Activated CD4-positive, alpha-beta T cell treated with anti-CD3 and anti-CD28 coated beads, Interleukin-2, amount 50 U/mL, for 4 hours (primary cell): ENCODE results near the gene SYP.
"Not testable (repeated sequence)": the region's sequence is repeated elsewhere in the genome, so short reads cannot be mapped to it uniquely, and the experiment has no call there.

Source experiments
- DNase-seq, 2 experiments: peaks; one replicate each; pipeline ENCODE4 v3.0.0-alpha.2; 2020

Gene SYP

GRCh38 chrX:49188468-49189076, 11.4 kb downstream of the SYP start:
- DNase-seq = no peak

- no peak for DNase-seq
Measured at GRCh38 chrX:49187526-49187925, 12.5 kb downstream of the SYP start.

- no peak for DNase-seq
Measured at GRCh38 chrX:49187028-49187394, 13.0 kb downstream of the SYP start.

GRCh38 chrX:49186125-49187027, 13.6 kb downstream of the SYP start, which contains the start of gene PRICKLE3:
TSS of gene PRICKLE3 (minus strand) at chrX:49186373. CDS start at chrX:49186297, 76 bp downstream.
- DNase-seq = peak; percentile 66 to 68

GRCh38 chrX:49184294-49185281, 15.4 kb downstream of the SYP start:
- DNase-seq = no peak

GRCh38 chrX:49183701-49184281, 16.2 kb downstream of the SYP start:
- no peak for DNase-seq

GRCh38 chrX:49179358-49179757, 20.6 kb downstream of the SYP start:
- DNase-seq = no peak

- DNase-seq = no peak
Measured at GRCh38 chrX:49178537-49178936, 21.5 kb downstream of the SYP start.

- DNase-seq = no peak
Measured at GRCh38 chrX:49177873-49178480, 22.0 kb downstream of the SYP start.

- no peak for DNase-seq
Measured at GRCh38 chrX:49177338-49177833, 22.6 kb downstream of the SYP start.

- DNase-seq = no peak
Measured at GRCh38 chrX:49176421-49177326, 23.3 kb downstream of the SYP start.

GRCh38 chrX:49175435-49176274, 24.3 kb downstream of the SYP start:
- DNase-seq = no peak

GRCh38 chrX:49174723-49175122, 25.3 kb downstream of the SYP start:
- DNase-seq = no peak

GRCh38 chrX:49173544-49173943, 26.4 kb downstream of the SYP start:
- not testable (repeated sequence) for DNase-seq

- peak; percentile 46 to 52 for DNase-seq
Measured at GRCh38 chrX:49172280-49172780, 27.7 kb downstream of the SYP start.

GRCh38 chrX:49171752-49172279, 28.2 kb downstream of the SYP start, which contains the start of gene PLP2:
TSS of gene PLP2 (plus strand) at chrX:49171898. CDS start at chrX:49172001, 103 bp downstream.
- DNase-seq = peak; percentile 66 to 70

- DNase-seq = no peak
Measured at GRCh38 chrX:49167740-49168108, 32.3 kb downstream of the SYP start.

GRCh38 chrX:49166914-49167739, 32.9 kb downstream of the SYP start:
- peak in 1 of 2 experiments; percentile 37 for DNase-seq
